Measurements from ENCODE around the gene ALDH1L1.
"Not testable (repeated sequence)": the region's sequence is repeated elsewhere in the genome, so short reads cannot be mapped to it uniquely, and the experiment has no call there.

The ALDH1L1 gene

GRCh38 chr3:126070146-126070545, 110.2 kb downstream of the ALDH1L1 start:
- no peak for TF ChIP-seq CTCF (IDR thresholded peaks at IDR 0.05; ENCODE audit: borderline replicate concordance, insufficient read depth, low read depth, low read length)
- H3K4me3 ChIP-seq (ENCODE audit: low read depth, low read length) = no peak overlapping the region

GRCh38 chr3:126067959-126068358, 112.4 kb downstream of the ALDH1L1 start:
- no peak overlapping the region for H3K4me3 ChIP-seq (ENCODE audit: low read depth, low read length)
- no peak for TF ChIP-seq CTCF (IDR thresholded peaks at IDR 0.05; ENCODE audit: borderline replicate concordance, insufficient read depth, low read depth, low read length)

- H3K4me3 ChIP-seq (ENCODE audit: low read depth, low read length) = not testable (repeated sequence)
Measured at GRCh38 chr3:126066676-126067075, 113.7 kb downstream of the ALDH1L1 start.

DNA sequence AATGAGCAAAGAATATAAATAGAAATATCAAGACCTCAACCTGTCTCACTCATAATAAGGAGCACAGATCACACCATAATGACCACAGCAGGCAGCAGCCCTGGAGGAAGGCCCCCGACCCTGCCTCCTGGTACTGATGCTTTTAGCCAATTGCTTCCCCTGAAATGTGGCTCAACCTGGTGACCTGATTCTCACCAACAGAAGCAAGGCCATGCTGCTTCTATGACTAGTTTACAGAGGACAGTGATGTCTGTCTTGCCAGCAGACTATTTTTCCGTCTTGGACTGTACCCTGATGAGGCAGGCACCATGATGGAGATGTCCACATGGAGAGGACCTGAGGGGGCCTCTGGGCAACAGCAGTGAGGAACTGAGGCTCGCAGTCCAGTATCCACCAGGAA, 114.5 kb downstream of the ALDH1L1 start:
- no peak for TF ChIP-seq CTCF (IDR thresholded peaks at IDR 0.05; ENCODE audit: borderline replicate concordance, insufficient read depth, low read depth, low read length)
- no peak overlapping the region for H3K4me3 ChIP-seq (ENCODE audit: low read depth, low read length)

- TF ChIP-seq CTCF (IDR thresholded peaks at IDR 0.05; ENCODE audit: borderline replicate concordance, insufficient read depth, low read depth, low read length) = no peak
- H3K4me3 ChIP-seq (ENCODE audit: low read depth, low read length) = no peak overlapping the region
Measured at GRCh38 chr3:126064627-126065258, 115.6 kb downstream of the ALDH1L1 start.

DNA sequence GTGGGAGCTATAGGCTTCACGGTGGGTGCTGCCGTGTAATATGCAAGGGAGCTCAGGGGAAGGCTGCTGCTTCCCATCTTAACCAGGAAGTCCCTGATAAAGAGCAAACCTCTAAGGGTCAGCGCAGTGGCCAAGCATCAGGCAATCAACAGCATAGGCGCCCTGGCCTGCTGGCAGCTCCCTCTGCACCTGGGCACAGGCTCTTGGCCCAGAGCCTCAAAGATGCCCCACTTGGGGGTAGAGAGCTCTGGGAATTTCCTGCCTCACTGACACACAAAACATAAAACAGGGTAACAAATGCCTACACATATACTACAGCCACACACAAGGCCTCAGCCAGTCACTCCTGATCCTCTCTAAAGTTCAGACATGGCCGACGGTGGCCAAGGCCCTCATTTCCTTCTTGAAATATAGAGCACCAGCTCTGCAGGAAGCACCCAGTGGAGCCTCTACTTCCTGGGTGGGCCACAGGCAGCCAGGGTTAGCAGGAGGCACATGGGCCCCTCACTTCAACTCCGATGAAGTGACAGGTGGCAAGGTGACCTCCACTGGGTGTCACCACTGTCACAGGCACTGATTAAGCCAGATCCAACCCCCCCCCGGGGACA, 116.9 kb downstream of the ALDH1L1 start:
- TF ChIP-seq CTCF (IDR thresholded peaks at IDR 0.05; ENCODE audit: borderline replicate concordance, insufficient read depth, low read depth, low read length) = no peak
- no peak overlapping the region for H3K4me3 ChIP-seq (ENCODE audit: low read depth, low read length)

GRCh38 chr3:126061301-126062032, 118.9 kb downstream of the ALDH1L1 start:
- no peak for TF ChIP-seq CTCF (IDR thresholded peaks at IDR 0.05; ENCODE audit: borderline replicate concordance, insufficient read depth, low read depth, low read length)
- H3K4me3 ChIP-seq (ENCODE audit: low read depth, low read length) = no peak overlapping the region
